MCF 10A (cell line): Measurements from ENCODE around the gene LCN2. TPM values are rescaled to one million over a fixed set of nuclear protein-coding genes. Genes with fewer than 3 reads are reported as not detected.

Experiments used
- BruUV-seq: library from RNA; stranded (reverse); fragments of 400-500 nt; replicated peaks from 2 replicates; lab custom pipeline; 2021; lab: Mats Ljungman, UMichigan
- CTCF ChIA-PET: fragments of 300-600 bp; sonication (Branson Sonifier 250); formaldehyde crosslinking; extraction: SDS; loops from one replicate; lab custom pipeline; 2021; ENCODE audit warnings: antibody characterized with exemption, inconsistent platforms; lab: Yijun Ruan, JAX
- POLR2A ChIA-PET: fragments of 300-600, 350-650 bp; sonication (Branson Sonifier 250); formaldehyde crosslinking; extraction: SDS; loops from one replicate; lab custom pipeline; 2020; ENCODE audit warnings: antibody characterized with exemption, inconsistent platforms; lab: Yijun Ruan, JAX
- DNase-seq: peaks from one replicate; pipeline ENCODE4 v3.0.0-alpha.2; 2018; ENCODE audit not compliant: unreplicated experiment
- H3K27ac Mint-ChIP-seq: one replicate; pipeline ENCODE4 v1.8.0; 2022; ENCODE audit warnings: mild to moderate bottlenecking, low read depth, mixed read lengths; ENCODE audit not compliant: unreplicated experiment
- H3K27me3 Mint-ChIP-seq: one replicate; pipeline ENCODE4 v1.8.0; 2022; ENCODE audit warnings: mixed read lengths; ENCODE audit not compliant: insufficient read depth, unreplicated experiment
- H3K36me3 Mint-ChIP-seq: one replicate; pipeline ENCODE4 v1.8.0; 2022; ENCODE audit warnings: mild to moderate bottlenecking, moderate library complexity, mixed read lengths; ENCODE audit not compliant: insufficient read depth, unreplicated experiment
- H3K4me1 Mint-ChIP-seq: one replicate; pipeline ENCODE4 v1.8.0; 2022; ENCODE audit warnings: mixed read lengths; ENCODE audit not compliant: insufficient read depth, unreplicated experiment
- H3K4me3 Mint-ChIP-seq: one replicate; pipeline ENCODE4 v1.8.0; 2022; ENCODE audit warnings: mild to moderate bottlenecking, moderate library complexity, mixed read lengths; ENCODE audit not compliant: unreplicated experiment
- H3K9me3 Mint-ChIP-seq: one replicate; pipeline ENCODE4 v1.8.0; 2022; ENCODE audit warnings: mixed read lengths; ENCODE audit not compliant: unreplicated experiment
- CTCF ChIP-seq: fragments of 200-600 bp; IDR thresholded peaks from one replicate; pipeline ENCODE4 v1.8.0; 2022; ENCODE audit warnings: antibody characterized with exemption, mild to moderate bottlenecking; ENCODE audit not compliant: unreplicated experiment
- intact Hi-C: fragments of 100-400 bp; cut with micrococcal nuclease; formaldehyde crosslinking; loops from 2 replicates; pipeline ENCODE4 v1.14.1; 2022
- total RNA-seq: library from RNA; stranded (reverse); gene quantifications from 2 replicates; pipeline ENCODE4 v1.2.3, GENCODE V29; 2022

The LCN2 gene
- total RNA-seq, 1 experiment from 2014 or later = 7.7 TPM

- BruUV-seq = no TSS peak
- TF ChIP-seq CTCF = no peak
- H3K27ac Mint-ChIP-seq = peak overlapping the region; percentile 27
- ChIA-PET CTCF (interaction anchor here (0.7 to 2.4 kb wide), 7 partner anchors 9 to 162 kb away, joined by 3 to 18 read pairs (median 4); no protein-coding TSS in a partner anchor), POLR2A (interaction anchor here (0.5 to 1.3 kb wide), 4 partner anchors 42 to 693 kb away, joined by 3 to 4 read pairs (median 4); partner anchors contain the start of genes ENDOG, NAIF1 and SLC25A25)
- peaks cover 18% of the 10 kb centered on the region for H3K36me3 Mint-ChIP-seq
- peaks cover 23% of the 10 kb centered on the region for H3K4me1 Mint-ChIP-seq
- H3K27me3 Mint-ChIP-seq = no peaks in the 10 kb centered on the region
- H3K9me3 Mint-ChIP-seq = no peaks in the 10 kb centered on the region
- peak overlapping the region; percentile 84 for H3K4me3 Mint-ChIP-seq
- DNase-seq = no peak
- intact Hi-C loops = loop anchor here (5.0 kb wide), 1 partner anchor 67 kb away; the partner anchor contains the start of gene CIZ1
Observed at GRCh38 chr9:128125580-128126354, 23.5 kb upstream of the LCN2 start.

DNA sequence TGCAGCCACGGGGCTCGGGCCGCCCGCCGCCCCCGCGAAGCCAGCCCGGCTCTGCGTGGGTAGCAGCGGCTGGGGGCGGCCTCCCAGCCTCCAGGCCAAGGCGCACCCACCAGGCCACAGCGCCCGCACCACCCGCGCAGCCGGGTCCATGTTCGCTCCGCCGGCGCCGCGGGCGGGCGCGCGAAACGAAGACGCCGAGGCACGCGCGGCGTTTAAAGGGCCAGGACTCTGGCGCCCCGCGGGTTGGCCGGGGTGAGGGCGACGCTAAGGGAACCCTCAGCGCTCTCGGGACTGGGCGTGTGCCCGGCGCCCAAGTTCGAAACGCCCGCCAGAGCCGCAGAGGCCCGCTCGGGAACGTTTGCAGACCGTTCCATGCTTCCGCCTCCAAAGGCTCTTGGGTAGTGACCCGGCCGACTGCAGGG is 21.7 kb upstream of the LCN2 start, which contains the start of gene PTGES2:
TSS of gene PTGES2 (minus strand) at position 162 of the 422 bp plus-strand sequence. CDS start at position 150, 12 bp downstream.
- Mint-ChIP-seq H3K36me3 (peaks cover 17% of the 10 kb centered on the region), H3K9me3 (no peaks in the 10 kb centered on the region), H3K27me3 (peaks cover 2% of the 10 kb centered on the region), H3K4me1 (peaks cover 23% of the 10 kb centered on the region), H3K4me3 (peak within 1 kb of the TSS; percentile 84), H3K27ac (peak within 1 kb of the TSS; percentile 97)
- no peak for TF ChIP-seq CTCF
- ChIA-PET POLR2A (interaction anchor here (1.0 to 1.8 kb wide), 3 partner anchors 10 to 34 kb away, joined by 3 to 6 read pairs (median 5); no protein-coding TSS in a partner anchor), CTCF (interaction anchor here (2.4 kb wide), 1 partner anchor 11 kb away, joined by 18 read pairs; no protein-coding TSS in a partner anchor)
- intact Hi-C loops = loop anchor here (5.0 kb wide), 1 partner anchor 65 kb away; the partner anchor contains the start of gene CIZ1
- peak; percentile 86 for DNase-seq
- BruUV-seq = no TSS peak

- Mint-ChIP-seq H3K9me3 (no peaks in the 10 kb centered on the region), H3K4me3 (peak overlapping the region; percentile 84), H3K4me1 (peaks cover 23% of the 10 kb centered on the region), H3K27ac (peak overlapping the region; percentile 97), H3K27me3 (peaks cover 9% of the 10 kb centered on the region), H3K36me3 (peaks cover 11% of the 10 kb centered on the region)
- BruUV-seq = no TSS peak
- intact Hi-C loops = loop anchor here (5.0 kb wide), 1 partner anchor 64 kb away; the partner anchor contains the start of gene CIZ1
- DNase-seq = peak; percentile 92
- ChIA-PET POLR2A (interaction anchor here (0.7 to 1.8 kb wide), 12 partner anchors 8 to 1171 kb away, joined by 3 to 10 read pairs (median 4); partner anchors contain the start of genes BBLN, NAIF1, SLC25A25 and TOR2A), CTCF (interaction anchor here (0.6 to 2.0 kb wide), 5 partner anchors 11 to 521 kb away, joined by 3 to 14 read pairs (median 4); no protein-coding TSS in a partner anchor)
- TF ChIP-seq CTCF = no peak
Observed at GRCh38 chr9:128127990-128128835, 21.0 kb upstream of the LCN2 start.
